ENCODE measurements around the gene SUGCT. TPM values are rescaled to one million over a fixed set of nuclear protein-coding genes. Genes with fewer than 3 reads are reported as not detected.

Gene SUGCT
- total and polyA plus RNA-seq, 4 donors, result 37.9 to 152 (median 53.2) TPM

- no peak for DNase-seq
- H3K36me3 ChIP-seq (ENCODE audit: control insufficient read depth in 1 of 2, insufficient read depth in 2 of 2, low read length in 1 of 2), result no peaks in the 10 kb centered on the region
- H3K4me1 ChIP-seq (ENCODE audit: control insufficient read depth in 1 of 2, insufficient read depth in 2 of 2, low read length in 2 of 2), result no peaks in the 10 kb centered on the region
- no peak for ATAC-seq (ENCODE audit: low FRiP score)
- no peaks in the 10 kb centered on the region for H3K27me3 ChIP-seq (ENCODE audit: control insufficient read depth in 1 of 2, insufficient read depth in 2 of 2, low read length in 1 of 2)
- intact Hi-C loops (cut with DNase I), result no loop called here
- H3K9me3 ChIP-seq (ENCODE audit: control insufficient read depth, low read length), result no peaks in the 10 kb centered on the region
- WGBS, 2 donors, result 56 to 73% methylated on average over 3 of the region's 3 CpGs
- H3K27ac ChIP-seq (ENCODE audit: low read depth in 1 of 2, low read length in 2 of 2), result no peak overlapping the region
- H3K4me3 ChIP-seq (ENCODE audit: low read length in 2 of 2), result no peak overlapping the region
These were observed 637.3 kb downstream of the SUGCT start for GRCh38 chr7:40772096-40772495.

GRCh38 chr7:40773656-40774055 lies 638.9 kb downstream of the SUGCT start:
- 59 to 65% methylated on average over 3 of the region's 3 CpGs for WGBS, 2 donors
- no peaks in the 10 kb centered on the region for H3K9me3 ChIP-seq (ENCODE audit: control insufficient read depth, low read length)
- no peak overlapping the region for H3K4me3 ChIP-seq (ENCODE audit: low read length in 2 of 2)
- intact Hi-C loops (cut with DNase I), result no loop called here
- no peaks in the 10 kb centered on the region for H3K36me3 ChIP-seq (ENCODE audit: control insufficient read depth in 1 of 2, insufficient read depth in 2 of 2, low read length in 1 of 2)
- no peaks in the 10 kb centered on the region for H3K4me1 ChIP-seq (ENCODE audit: control insufficient read depth in 1 of 2, insufficient read depth in 2 of 2, low read length in 2 of 2)
- DNase-seq (no peak), ATAC-seq (ENCODE audit: low FRiP score) (no peak)
- no peaks in the 10 kb centered on the region for H3K27me3 ChIP-seq (ENCODE audit: control insufficient read depth in 1 of 2, insufficient read depth in 2 of 2, low read length in 1 of 2)
- H3K27ac ChIP-seq (ENCODE audit: low read depth in 1 of 2, low read length in 2 of 2), result no peak overlapping the region

- H3K36me3 ChIP-seq (ENCODE audit: control insufficient read depth in 1 of 2, insufficient read depth in 2 of 2, low read length in 1 of 2), result no peaks in the 10 kb centered on the region
- no peak for ATAC-seq (ENCODE audit: low FRiP score)
- H3K9me3 ChIP-seq (ENCODE audit: control insufficient read depth, low read length), result no peaks in the 10 kb centered on the region
- intact Hi-C loops (cut with DNase I), result no loop called here
- peaks cover 0 to 1% of the 10 kb centered on the region in 2 donors for H3K4me1 ChIP-seq (ENCODE audit: control insufficient read depth in 1 of 2, insufficient read depth in 2 of 2, low read length in 2 of 2)
- WGBS, 2 donors, result 91 to 93% methylated on average over 4 of the region's 4 CpGs
- H3K27ac ChIP-seq (ENCODE audit: low read depth in 1 of 2, low read length in 2 of 2), result no peak overlapping the region
- H3K27me3 ChIP-seq (ENCODE audit: control insufficient read depth in 1 of 2, insufficient read depth in 2 of 2, low read length in 1 of 2), result no peaks in the 10 kb centered on the region
- no peak for DNase-seq
- no peak overlapping the region for H3K4me3 ChIP-seq (ENCODE audit: low read length in 2 of 2)
These were observed 641.1 kb downstream of the SUGCT start for GRCh38 chr7:40775877-40776276.

GRCh38 chr7:40777730-40778312 lies 643.0 kb downstream of the SUGCT start:
- DNase-seq, result no peak
- H3K27ac ChIP-seq (ENCODE audit: low read depth in 1 of 2, low read length in 2 of 2), result peak overlapping the region in 1 of 2 donors; percentile 21
- no peaks in the 10 kb centered on the region for H3K27me3 ChIP-seq (ENCODE audit: control insufficient read depth in 1 of 2, insufficient read depth in 2 of 2, low read length in 1 of 2)
- no peak overlapping the region for H3K4me3 ChIP-seq (ENCODE audit: low read length in 2 of 2)
- H3K36me3 ChIP-seq (ENCODE audit: control insufficient read depth in 1 of 2, insufficient read depth in 2 of 2, low read length in 1 of 2), result no peaks in the 10 kb centered on the region
- 90% methylated on average over 5 of the region's 5 CpGs for WGBS, 2 donors
- intact Hi-C loops (cut with DNase I), result no loop called here
- H3K4me1 ChIP-seq (ENCODE audit: control insufficient read depth in 1 of 2, insufficient read depth in 2 of 2, low read length in 2 of 2), result peaks cover 0 to 3% of the 10 kb centered on the region in 2 donors
- no peaks in the 10 kb centered on the region for H3K9me3 ChIP-seq (ENCODE audit: control insufficient read depth, low read length)
- no peak for ATAC-seq (ENCODE audit: low FRiP score)

GRCh38 chr7:40780460-40780859 lies 645.7 kb downstream of the SUGCT start:
- Histone ChIP-seq H3K4me3 (ENCODE audit: low read length in 2 of 2) (no peak overlapping the region), H3K9me3 (ENCODE audit: control insufficient read depth, low read length) (no peaks in the 10 kb centered on the region), H3K36me3 (ENCODE audit: control insufficient read depth in 1 of 2, insufficient read depth in 2 of 2, low read length in 1 of 2) (no peaks in the 10 kb centered on the region), H3K27ac (ENCODE audit: low read depth in 1 of 2, low read length in 2 of 2) (no peak overlapping the region), H3K4me1 (ENCODE audit: control insufficient read depth in 1 of 2, insufficient read depth in 2 of 2, low read length in 2 of 2) (peaks cover 0 to 3% of the 10 kb centered on the region in 2 donors), H3K27me3 (ENCODE audit: control insufficient read depth in 1 of 2, insufficient read depth in 2 of 2, low read length in 1 of 2) (no peaks in the 10 kb centered on the region)
- ATAC-seq (ENCODE audit: low FRiP score), result no peak
- intact Hi-C loops (cut with DNase I), result no loop called here
- DNase-seq, result no peak
- WGBS, 2 donors, result 0 to 5% methylated on average over 1 of the region's 1 CpG

GRCh38 chr7:40782836-40783235 lies 648.0 kb downstream of the SUGCT start:
- Histone ChIP-seq H3K9me3 (ENCODE audit: control insufficient read depth, low read length) (no peaks in the 10 kb centered on the region), H3K27me3 (ENCODE audit: control insufficient read depth in 1 of 2, insufficient read depth in 2 of 2, low read length in 1 of 2) (no peaks in the 10 kb centered on the region), H3K4me3 (ENCODE audit: low read length in 2 of 2) (no peak overlapping the region), H3K36me3 (ENCODE audit: control insufficient read depth in 1 of 2, insufficient read depth in 2 of 2, low read length in 1 of 2) (no peaks in the 10 kb centered on the region), H3K27ac (ENCODE audit: low read depth in 1 of 2, low read length in 2 of 2) (peak overlapping the region in 1 of 2 donors; percentile 17), H3K4me1 (ENCODE audit: control insufficient read depth in 1 of 2, insufficient read depth in 2 of 2, low read length in 2 of 2) (peaks cover 0 to 3% of the 10 kb centered on the region in 2 donors)
- intact Hi-C loops (cut with DNase I), result no loop called here
- 58 to 73% methylated on average over 2 of the region's 2 CpGs for WGBS, 2 donors
- DNase-seq (no peak), ATAC-seq (ENCODE audit: low FRiP score) (no peak)

GRCh38 chr7:40784176-40784575 lies 649.4 kb downstream of the SUGCT start:
- ATAC-seq (ENCODE audit: low FRiP score), result no peak
- H3K4me3 ChIP-seq (ENCODE audit: low read length in 2 of 2), result no peak overlapping the region
- no peaks in the 10 kb centered on the region for H3K36me3 ChIP-seq (ENCODE audit: control insufficient read depth in 1 of 2, insufficient read depth in 2 of 2, low read length in 1 of 2)
- no peak for DNase-seq
- H3K27me3 ChIP-seq (ENCODE audit: control insufficient read depth in 1 of 2, insufficient read depth in 2 of 2, low read length in 1 of 2), result no peaks in the 10 kb centered on the region
- WGBS, 2 donors, result 61 to 84% methylated on average over 2 of the region's 2 CpGs
- H3K9me3 ChIP-seq (ENCODE audit: control insufficient read depth, low read length), result peaks cover 2% of the 10 kb centered on the region
- H3K27ac ChIP-seq (ENCODE audit: low read depth in 1 of 2, low read length in 2 of 2), result no peak overlapping the region
- peaks cover 2 to 3% of the 10 kb centered on the region in 2 donors for H3K4me1 ChIP-seq (ENCODE audit: control insufficient read depth in 1 of 2, insufficient read depth in 2 of 2, low read length in 2 of 2)
- intact Hi-C loops (cut with DNase I), result no loop called here

GRCh38 chr7:40786909-40787308 lies 652.1 kb downstream of the SUGCT start:
- DNase-seq, result no peak
- H3K27me3 ChIP-seq (ENCODE audit: control insufficient read depth in 1 of 2, insufficient read depth in 2 of 2, low read length in 1 of 2), result no peaks in the 10 kb centered on the region
- H3K27ac ChIP-seq (ENCODE audit: low read depth in 1 of 2, low read length in 2 of 2), result no peak overlapping the region
- H3K36me3 ChIP-seq (ENCODE audit: control insufficient read depth in 1 of 2, insufficient read depth in 2 of 2, low read length in 1 of 2), result no peaks in the 10 kb centered on the region
- H3K4me1 ChIP-seq (ENCODE audit: control insufficient read depth in 1 of 2, insufficient read depth in 2 of 2, low read length in 2 of 2), result peaks cover 0 to 2% of the 10 kb centered on the region in 2 donors
- ATAC-seq (ENCODE audit: low FRiP score), result no peak
- WGBS, 2 donors, result 99 to 100% methylated on average over 1 of the region's 1 CpG
- peaks cover 2% of the 10 kb centered on the region for H3K9me3 ChIP-seq (ENCODE audit: control insufficient read depth, low read length)
- no peak overlapping the region for H3K4me3 ChIP-seq (ENCODE audit: low read length in 2 of 2)
- intact Hi-C loops (cut with DNase I), result no loop called here

DNA sequence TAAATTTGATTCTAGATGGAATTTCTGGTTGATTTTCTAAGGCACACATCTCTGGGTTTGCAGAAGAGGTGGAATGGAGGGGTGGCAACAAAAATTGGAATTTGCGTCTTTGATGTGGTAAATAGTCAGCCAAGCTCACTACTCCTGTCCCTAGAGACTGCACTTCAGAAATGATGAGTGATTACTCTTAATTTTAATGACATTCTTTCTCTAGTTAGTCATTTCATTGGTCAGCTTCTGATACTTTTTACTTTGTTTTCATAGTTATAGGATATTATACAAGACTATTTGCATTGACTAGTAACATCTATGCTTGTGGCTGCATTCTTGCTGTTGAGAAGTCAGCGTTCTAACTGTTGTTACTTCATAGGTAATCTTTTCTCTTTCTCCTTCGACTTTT lies 658.3 kb downstream of the SUGCT start:
- ATAC-seq (ENCODE audit: low FRiP score), result no peak
- no peak overlapping the region for H3K4me3 ChIP-seq (ENCODE audit: low read length in 2 of 2)
- peaks cover 2% of the 10 kb centered on the region for H3K9me3 ChIP-seq (ENCODE audit: control insufficient read depth, low read length)
- DNase-seq, result no peak
- no peak overlapping the region for H3K27ac ChIP-seq (ENCODE audit: low read depth in 1 of 2, low read length in 2 of 2)
- peaks cover 0 to 4% of the 10 kb centered on the region in 2 donors for H3K4me1 ChIP-seq (ENCODE audit: control insufficient read depth in 1 of 2, insufficient read depth in 2 of 2, low read length in 2 of 2)
- no peaks in the 10 kb centered on the region for H3K36me3 ChIP-seq (ENCODE audit: control insufficient read depth in 1 of 2, insufficient read depth in 2 of 2, low read length in 1 of 2)
- WGBS, 2 donors, result 87 to 89% methylated on average over 3 of the region's 3 CpGs
- H3K27me3 ChIP-seq (ENCODE audit: control insufficient read depth in 1 of 2, insufficient read depth in 2 of 2, low read length in 1 of 2), result no peaks in the 10 kb centered on the region
- intact Hi-C loops (cut with DNase I), result no loop called here
